HEK293T (cell line): ENCODE results near the gene KCNK3.

ENCODE experiments used
- ARNT ChIP-seq: fragments of 450-650 bp; IDR thresholded peaks from 2 replicates; pipeline ENCODE4 v1.6.1; 2017; ENCODE audit warnings: mild to moderate bottlenecking
- FOXA1 ChIP-seq: fragments of 450-650 bp; IDR thresholded peaks from 2 replicates; pipeline ENCODE4 v1.6.1; 2016; ENCODE audit warnings: mild to moderate bottlenecking
- FOXK2 ChIP-seq: fragments of 450-650 bp; IDR thresholded peaks from 2 replicates; pipeline ENCODE4 v1.6.1; 2016; ENCODE audit warnings: mild to moderate bottlenecking
- FOXM1 ChIP-seq: fragments of 450-650 bp; IDR thresholded peaks from 2 replicates; pipeline ENCODE4 v1.6.1; 2017; ENCODE audit warnings: mild to moderate bottlenecking, borderline replicate concordance
- L3MBTL2 ChIP-seq: fragments of 450-650 bp; conservative IDR thresholded peaks from 2 replicates; pipeline ENCODE4 v1.6.1; 2016; ENCODE audit warnings: mild to moderate bottlenecking

DNA sequence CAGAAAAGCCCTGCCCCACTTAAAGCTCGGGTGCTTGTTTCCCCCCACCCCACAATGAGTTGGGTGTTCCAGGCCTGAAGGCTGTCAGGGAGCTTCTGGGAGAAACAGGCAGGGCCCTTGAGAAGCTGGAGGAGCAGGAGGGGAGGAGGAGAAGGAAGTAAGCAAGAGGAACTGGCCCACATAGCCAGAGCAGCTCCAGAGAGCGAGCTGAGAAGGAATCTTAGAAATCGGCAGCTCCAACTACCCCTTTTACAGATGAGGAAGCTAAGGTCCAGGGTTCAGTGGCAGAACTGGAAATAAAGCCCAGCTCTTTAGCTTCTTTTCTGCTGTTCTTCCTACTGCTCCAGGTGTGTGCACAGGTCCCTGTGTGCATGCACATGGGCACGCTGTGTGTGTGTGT is 12.7 kb upstream of the KCNK3 start:
- TF ChIP-seq ARNT = no peak
- no peak for TF ChIP-seq L3MBTL2
- no peak for TF ChIP-seq FOXM1
- no peak for TF ChIP-seq FOXA1
- TF ChIP-seq FOXK2 = no peak
